Measurements from ENCODE around the gene SH3YL1.

SH3YL1 gene

DNA sequence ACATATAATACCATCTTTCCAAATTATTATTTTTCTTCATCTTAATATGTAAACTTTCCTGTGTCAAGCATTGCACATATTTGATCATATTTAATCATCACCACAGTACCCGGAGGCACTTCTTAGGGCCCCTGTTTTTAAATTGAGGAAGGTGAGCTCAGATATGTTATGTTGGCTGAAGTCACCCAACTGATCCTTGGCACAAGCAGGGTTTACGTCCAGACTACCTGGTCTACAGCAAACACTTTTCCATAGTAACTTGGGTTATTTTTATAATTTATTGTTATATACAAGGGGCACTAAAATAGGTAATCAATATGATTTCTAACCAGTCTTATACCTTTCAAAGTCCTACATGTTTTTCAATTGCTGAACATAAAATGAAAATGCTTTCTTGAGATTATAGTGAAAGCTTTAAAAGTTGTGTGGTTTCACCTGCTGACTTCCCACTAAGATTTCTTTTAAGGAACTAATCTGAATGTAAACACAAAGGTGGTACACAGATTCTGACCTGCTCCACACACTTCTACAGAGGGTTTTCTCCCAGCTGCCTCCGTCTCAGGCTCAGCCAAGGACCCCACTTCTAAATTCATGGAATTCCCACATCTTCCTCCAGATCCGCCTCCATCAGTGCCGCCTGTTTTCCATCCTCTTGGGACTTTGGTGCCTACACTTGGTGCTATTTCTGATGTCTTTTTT, 52.2 kb downstream of the SH3YL1 start:
- no peak for DNase-seq

DNA sequence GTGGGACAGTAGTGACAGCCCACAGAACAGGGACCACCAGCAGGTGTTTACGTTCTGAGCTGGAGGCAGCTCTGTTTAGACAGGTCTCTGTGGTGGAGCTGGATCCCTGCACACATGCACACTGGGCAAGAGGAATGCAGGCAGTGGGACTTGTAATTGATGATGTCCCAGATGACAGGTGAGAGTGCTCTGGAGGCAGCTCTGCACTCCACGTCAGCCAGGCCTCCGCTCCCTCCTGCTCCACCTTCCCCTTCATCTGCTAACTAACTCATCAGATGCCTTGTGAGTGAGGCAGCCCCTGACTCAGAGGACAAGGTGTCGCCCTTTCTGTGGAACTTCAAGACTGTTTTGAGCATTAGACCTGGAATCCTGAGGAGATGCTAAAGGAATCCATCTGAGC, 53.2 kb downstream of the SH3YL1 start:
- no peak for DNase-seq

DNA sequence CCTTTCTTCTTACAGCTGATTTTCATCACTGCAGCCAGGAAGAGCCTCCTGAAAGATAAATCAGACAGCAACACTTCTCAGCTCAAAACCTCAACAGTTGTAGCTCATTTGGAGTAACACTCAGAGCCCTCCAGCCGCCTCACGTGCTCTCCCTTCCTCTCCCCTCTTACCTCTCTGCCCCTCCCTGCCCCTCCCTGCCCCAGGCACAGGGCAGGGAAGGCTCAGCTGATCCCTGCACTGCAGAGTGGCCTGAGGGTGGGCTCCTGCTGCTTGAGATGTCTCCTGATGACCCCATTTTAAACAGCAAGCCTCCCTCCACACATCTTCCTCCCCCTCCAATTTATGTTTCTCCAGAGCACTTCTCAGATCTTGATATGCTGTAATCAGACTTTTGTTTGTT, 54.4 kb downstream of the SH3YL1 start:
- DNase-seq: no peak

DNA sequence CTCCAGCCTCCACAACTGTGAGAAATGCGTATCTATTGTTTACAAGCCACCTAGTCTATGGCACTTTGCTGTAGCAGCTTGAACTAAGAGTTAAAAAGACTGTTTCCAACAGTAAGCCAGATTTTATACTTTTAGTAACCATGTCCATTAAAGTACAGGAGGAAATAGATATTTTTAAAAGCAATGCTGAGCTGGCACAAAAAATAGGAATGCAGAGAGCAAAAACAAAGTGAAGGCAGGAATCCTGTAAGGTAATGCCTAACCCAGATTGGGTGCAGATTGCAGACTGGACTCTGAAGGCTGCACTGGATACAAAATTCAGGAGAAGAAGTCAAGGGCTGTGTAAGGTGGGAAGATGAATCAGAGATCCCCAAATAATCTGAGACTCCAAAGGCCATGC, 55.5 kb downstream of the SH3YL1 start:
- DNase-seq: no peak

DNA sequence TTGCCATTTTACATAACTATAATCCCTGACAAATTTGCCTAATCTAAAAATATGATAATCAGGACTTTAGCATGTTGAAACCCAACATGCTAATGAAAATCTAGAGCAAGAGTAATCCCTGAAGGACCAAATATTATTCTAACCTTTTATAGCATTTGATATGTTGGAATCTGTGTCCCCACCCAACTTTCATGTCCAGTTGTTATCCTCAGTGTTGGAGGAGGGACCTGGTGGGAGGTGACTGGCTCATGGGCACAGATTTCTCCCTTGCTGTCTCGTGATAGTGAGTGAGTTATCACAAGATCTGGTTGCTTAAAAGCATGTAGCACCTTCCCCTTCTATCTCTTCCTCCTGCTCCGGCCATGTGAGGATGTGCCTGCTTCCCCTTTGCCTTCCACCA, 59.8 kb downstream of the SH3YL1 start:
- no peak for DNase-seq

DNA sequence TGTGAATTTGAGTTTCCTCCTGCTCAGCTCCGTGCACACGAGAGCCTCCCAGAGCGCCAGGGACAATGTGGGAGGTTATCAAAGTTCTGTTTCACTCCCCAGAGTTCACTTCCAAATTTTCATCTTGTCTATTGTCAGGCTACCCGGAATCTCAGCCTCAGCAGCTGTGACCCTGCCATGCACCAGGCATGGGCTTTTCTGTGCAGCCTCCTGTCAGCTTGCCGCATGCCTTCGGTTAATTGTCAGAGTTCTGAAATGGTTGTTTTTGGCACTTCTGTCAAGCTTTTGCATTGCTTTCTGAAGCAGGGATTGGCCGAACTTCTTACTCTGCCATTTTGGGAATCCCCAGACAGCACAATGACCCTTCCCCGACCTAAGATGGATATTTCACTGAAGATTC, 60.4 kb downstream of the SH3YL1 start:
- DNase-seq: no peak

DNA sequence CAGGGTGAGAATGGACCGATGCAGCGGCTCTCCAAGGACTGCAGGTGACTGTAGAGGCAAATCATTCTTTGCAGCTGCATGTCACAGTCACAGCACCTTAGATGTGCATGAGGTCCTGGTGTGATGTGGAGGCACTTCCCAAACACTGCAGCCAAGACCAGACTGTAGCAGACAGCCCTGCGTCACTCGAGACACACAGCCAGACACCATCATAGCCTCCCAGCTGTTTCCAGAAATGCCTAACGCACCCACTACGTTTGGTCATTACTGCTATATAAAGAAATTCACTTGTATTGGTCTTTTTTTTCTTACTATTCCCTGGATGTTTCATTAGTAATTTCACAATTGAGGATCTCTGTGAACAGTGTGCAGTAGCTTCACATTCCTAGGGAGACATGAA, 60.9 kb downstream of the SH3YL1 start:
- DNase-seq: no peak

DNA sequence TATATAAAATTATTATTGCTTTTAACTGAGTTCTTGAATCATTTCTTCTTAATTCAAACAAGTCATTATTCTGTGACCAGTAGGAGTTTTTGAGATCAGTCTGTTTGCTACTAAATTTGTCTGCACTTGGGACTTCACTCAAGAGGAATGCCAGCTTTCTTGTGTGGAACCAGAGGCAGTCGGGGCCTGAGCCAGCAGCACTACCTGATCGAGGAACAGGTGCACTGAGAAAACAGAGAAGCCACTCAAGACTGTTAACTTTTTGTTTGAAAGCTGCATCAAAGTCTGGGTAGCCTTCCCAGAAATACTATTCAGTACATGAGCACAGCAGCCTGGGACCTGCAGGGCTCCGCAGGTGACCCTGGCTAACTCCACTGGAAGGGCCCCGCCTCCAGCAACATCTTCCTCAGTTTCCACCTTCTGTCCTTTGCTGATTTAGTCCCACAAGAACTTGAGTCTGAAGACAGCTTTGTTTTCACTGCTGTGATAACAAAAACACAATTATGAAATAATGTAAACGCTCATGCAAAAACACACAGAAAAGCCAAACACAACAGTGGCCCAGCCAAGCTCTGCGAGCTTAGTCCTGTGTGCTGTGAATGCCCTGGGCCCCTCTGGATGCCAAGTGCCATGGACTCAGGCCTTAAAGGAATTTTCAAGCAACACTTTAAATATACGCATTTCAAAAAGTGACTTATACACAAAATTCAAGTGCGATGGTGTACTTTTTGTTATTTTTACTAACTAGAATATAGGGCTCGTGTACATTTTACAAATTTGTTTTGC, 62.0 kb downstream of the SH3YL1 start:
- DNase-seq: no peak

DNA sequence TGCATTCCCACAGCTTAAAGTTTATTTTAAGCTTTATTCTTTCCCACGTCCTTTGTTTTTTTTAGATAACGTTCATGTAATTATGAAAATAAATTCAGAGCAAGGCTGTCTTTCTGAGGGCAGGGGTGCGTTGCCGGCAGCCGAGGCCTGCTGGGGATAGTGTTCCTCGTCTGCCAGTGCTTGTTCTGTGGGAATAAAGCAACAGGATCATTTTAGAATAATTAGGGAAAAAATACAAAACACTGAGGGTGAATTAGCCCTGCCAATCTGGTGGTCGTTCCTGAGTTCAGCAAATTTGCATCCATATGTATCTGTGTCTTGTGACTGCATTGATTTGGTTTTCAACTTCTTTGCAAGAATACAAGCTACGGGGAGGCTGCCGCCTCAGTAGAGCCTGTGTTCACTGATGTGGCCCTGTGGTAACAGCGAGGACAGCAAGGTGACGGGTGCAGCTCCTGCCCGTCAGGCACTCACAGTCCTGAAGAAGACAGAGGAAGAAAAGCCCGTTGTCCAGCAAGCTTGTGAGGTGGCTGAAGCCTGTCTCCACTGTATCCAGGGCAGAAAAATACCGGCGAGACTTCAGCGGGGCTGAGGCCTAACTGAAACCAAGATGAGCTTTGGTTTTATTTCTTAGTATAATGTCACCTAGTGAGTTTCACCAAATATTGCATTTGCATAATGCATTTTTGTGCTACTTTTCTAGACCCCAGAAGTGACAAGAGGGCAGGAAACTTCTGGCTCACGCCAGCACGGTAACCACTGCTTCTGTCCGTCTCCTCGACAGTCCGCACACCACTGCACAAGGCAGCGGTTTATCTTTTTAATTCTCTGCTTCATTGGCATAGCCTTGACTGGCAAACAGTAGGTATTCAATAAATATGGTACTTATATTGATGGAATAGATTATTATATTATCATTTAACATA, 64.5 kb downstream of the SH3YL1 start:
- no peak for DNase-seq

DNA sequence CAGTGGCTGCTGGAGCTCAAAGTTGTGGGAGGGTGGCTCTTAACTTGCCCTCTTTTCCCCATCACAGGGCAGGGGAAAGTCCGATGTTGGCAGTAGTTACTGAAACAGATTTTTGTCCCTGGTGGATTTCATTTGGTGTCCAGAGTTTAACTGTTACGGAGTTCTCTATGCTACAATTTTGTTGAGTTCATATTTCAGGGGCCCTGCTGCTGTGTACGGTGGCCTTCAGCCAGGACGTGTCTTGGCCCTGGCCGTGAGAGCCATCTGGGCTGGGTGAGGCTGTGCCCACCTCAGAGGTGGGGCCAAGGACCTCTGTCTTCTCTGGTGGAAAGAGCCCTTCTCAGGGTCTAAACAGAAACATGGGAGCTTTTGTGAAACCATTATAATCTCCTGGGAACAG, 67.4 kb downstream of the SH3YL1 start:
- no peak for DNase-seq

DNA sequence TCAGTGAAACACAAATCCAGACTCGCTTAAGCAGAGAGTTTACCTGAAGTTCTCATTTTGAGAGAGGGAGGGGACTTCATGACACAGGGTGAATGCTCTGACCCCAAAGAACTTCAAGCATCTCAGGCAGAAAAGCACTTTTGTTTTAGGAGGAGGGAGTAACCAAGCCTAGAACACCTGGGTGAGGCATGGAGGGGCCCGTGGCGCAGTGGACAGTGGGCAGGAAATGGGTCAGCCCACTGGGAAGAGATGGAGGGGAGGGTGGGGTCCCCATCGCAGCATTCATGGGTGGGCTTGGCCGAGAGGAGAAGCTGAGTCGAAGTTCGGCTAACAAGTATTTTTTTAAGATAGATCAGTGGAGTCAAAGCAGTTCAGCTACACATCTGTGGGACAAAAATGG, 67.9 kb downstream of the SH3YL1 start:
- no peak for DNase-seq

DNA sequence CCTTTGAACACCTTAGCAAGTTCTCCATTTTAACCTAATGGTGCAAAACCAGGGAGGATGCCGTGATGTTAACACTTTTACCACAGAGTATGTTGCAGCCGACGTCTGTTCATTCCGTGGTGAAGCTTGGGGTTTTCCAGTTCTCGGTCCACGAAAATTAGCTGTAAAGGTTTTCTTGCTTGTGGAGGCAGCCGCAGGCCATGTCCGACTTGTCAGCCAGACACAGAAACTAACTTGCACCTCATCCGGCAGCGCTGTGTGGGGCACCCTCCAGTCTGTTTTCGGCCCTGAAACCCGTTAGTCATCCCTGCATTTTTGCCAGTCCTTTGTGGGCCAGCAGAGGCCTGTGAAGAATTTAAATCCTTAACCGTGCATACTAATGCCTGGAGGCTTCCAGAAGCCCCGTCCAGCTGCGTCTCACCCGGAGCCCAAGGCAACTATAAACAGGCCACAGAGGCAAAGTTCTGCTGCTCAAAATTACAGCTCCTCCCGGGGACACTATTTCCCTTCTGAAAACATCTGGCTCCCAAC, 70.6 kb downstream of the SH3YL1 start:
- peak; percentile 66 for DNase-seq

DNA sequence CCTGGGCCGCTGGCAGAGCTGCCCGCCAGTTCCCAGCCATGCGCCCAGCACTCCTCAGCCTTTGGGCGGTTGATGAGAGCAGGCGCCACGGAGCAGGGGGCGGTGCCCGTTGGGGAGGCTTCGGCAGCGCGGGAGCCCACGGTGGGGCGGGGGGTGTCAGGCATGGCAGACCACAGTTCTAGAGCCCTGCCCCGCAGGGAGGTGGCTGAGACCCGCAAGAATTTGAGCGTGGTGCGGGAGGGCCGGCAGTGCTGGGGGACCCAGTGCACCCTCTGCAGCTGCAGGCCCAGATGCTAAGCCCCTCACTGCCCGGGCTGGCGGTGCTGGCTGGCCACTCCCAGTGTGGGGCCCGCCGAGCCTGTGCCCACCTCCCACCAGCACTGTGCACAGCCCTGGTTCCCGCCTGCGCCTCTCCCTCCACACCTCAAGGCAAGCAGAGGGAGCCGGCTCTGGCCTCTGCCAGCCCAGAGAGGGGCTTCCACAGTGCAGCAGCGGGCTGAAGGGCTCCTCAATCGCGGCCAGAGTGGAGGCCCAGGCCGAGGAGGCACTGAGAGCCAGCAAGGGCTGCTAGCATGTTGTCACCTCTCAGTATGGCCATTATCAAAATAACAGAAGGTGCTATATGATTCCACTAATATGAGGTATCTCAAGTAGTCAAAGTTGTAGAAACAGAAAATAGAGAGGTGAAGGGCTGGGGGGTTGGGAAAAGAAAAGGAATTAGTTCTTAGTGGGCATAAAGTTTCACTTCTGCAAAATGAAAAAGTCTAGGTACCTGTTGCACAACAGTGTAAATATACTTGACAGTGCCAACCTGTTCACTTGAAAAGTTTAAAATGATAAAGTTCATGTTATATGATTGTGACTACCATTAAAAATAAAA, 72.3 kb downstream of the SH3YL1 start:
- no peak for DNase-seq

DNA sequence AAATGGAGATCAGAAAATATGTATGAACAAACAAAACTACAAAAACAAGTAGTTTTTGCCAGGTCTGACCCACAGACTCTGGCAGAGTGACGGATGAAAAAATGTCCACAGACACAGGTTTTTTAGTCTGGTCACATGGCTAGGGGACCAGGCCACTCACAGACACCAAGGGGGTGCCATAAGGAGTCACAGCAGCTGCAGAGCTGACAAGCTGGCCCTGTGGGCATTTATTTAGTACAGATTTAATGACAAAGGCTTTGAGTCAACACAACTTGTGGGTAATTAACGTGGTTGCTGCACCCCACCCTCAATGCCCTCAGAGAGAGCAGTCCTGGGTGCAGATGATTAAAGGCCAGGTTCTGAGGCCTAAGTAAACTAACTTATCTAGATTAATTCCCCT, 76.0 kb downstream of the SH3YL1 start:
- DNase-seq: no peak

DNA sequence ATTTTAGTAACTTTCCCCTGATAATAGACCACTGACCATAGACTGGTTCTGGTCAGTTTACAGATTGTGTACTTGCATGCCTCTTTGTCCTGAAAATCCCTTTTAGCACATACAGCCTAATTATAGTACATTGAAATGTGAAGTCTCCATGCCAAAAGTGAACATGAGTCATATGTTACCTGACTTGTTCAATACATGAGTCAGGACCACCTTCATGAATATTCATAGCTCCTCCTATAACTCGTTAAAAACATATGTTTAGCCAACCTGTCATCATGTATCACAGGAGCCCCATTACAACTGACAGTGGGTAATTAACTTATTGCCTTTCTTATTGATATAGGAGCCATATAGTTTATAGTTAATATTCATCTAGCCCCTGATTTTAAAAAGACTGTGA, 78.6 kb downstream of the SH3YL1 start:
- DNase-seq: no peak

DNA sequence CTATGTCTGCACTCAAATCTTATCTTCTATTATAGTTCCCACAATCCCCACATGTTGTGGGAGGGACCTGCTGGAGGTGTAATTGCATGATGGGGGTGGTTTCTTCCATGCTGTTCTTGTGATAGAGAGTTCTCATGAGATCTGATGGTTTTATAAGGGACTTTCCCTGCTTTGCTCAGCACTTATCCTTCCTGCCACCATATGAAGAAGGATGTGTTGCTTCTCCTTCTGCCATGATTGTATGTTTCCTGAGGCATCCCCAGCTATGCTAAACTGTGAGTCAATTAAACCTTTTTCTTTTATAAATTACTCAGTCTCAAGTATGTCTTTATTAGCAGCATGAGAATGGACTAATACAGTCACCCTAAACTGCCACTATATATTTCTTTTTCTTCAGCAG, 79.1 kb downstream of the SH3YL1 start:
- DNase-seq: no peak

DNA sequence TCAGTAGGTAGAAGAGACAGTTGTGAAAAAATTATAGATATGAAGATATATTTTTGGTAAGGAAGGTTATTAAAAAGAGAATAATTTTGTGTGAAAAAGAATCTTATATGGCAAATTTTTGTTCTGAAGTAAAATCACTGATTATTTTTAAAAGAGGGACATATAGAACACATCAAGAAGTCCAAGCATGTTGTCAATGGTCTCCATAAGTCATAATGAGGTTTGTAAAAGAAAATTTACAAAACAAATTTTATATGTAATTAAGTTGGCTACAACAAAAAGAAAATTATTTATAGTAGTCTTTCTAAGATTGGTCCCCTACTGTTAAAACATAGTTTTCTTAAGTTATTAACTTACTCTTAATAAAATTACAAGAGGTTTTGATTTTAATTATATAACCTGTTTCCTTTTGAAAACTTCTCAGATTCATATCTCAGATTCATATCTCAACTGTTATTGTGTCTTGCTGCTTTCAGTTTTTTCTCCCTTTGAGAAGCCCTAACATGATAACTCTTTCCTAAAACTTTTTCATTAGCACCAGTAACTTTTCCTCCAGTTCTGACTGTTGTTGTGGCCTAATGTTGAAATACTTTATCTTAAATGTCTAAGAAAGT, 81.2 kb downstream of the SH3YL1 start:
- no peak for DNase-seq

DNA sequence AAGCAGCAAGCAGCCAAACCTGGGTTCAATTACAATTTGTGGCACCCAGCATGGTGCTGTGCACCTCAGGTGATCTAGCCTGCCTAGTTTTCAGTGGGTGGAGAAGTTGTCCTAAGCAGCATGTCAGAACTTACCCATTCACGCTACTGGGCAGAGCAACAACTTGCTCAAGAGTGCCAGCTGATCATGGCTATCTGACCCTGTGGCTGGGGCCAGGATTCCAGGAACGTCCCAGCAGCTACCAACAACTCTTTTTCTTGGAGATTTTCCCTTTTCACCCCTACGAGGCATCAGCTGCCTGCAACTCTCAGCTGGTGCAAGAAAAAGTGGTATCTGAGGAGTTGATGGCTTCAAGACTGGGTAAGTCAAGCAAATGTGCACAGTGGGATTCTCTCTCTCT, 83.5 kb downstream of the SH3YL1 start:
- DNase-seq: no peak

DNA sequence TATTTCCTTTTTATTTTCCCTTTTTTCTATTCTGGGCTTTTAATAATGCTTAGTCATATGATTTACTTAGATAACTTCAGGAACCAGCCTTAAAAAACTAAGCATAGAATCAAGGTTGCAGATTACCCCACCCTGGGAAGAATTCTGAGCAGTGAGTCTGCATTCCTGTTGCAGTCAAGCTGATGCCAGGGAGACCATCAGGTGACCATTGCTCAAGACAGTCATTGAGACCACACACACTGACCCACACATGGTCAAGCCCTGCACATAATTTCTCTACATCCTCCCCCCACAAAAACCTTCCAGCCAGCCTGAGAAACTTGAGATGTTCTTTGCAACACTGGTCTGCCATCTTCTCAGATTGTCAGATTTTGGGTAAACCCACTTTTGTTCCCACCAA, 83.9 kb downstream of the SH3YL1 start:
- no peak for DNase-seq

DNA sequence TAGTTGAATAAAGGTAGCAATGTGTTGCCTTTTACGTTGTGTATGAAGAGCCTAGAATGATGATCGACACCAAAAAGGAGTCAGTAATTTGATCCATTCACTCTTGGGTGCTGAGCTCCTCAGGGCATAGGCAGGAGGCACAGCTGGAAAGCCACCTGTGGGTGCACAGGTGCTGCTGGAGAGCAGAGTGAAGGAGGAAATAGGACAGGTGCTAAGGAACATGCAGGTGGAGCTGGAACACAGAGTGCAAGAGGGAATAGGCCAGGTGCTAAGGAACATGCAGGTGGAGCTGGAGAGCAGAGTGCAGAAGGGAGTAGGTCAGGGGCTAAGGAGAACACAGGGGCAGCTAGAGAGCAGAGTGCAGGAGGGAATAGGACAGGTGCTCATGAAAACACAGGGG, 86.1 kb downstream of the SH3YL1 start:
- DNase-seq: no peak

DNA sequence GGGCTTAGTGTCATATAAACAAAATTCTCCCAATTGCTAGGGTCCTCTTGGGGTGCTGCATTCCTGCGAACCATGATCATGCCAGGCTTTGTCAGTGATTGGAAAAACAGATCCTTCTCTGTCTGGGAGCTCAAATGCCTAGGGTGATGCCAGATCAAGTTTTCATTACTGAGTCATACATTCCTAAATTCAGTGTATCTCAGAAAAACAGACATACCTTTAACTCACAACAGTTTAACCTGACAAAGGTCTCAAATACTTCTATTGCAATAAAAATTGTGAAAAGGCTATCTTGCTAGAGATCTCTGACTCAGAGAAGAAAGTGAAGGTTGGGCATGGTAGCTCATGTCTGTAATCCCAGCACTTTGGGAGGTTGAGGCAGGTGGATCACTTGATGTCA, 86.9 kb downstream of the SH3YL1 start:
- DNase-seq: no peak

All from CD4-positive, alpha-beta T cell treated with Interleukin-17A for 1 hour (primary cell).